ENCODE data around the gene PSMD14. TPM values are rescaled to one million over a fixed set of nuclear protein-coding genes. Genes with fewer than 3 reads are reported as not detected.

The PSMD14 gene
- total RNA-seq, 1 experiment from 2014 or later: 93.7 TPM

GRCh38 chr2:161362568-161363166 lies 54.4 kb downstream of the PSMD14 start:
- ATAC-seq: no peak
- Histone ChIP-seq H3K4me3 (ENCODE audit: low read depth in 2 of 2, low read length in 2 of 2) (no peak overlapping the region), H3K27me3 (ENCODE audit: control insufficient read depth, insufficient read depth, low read length) (no peaks in the 10 kb centered on the region), H3K4me1 (ENCODE audit: control insufficient read depth, insufficient read depth, low read length) (no peaks in the 10 kb centered on the region), H3K36me3 (ENCODE audit: control insufficient read depth, insufficient read depth, low read length) (no peaks in the 10 kb centered on the region), H3K27ac (ENCODE audit: low read length) (no peak overlapping the region), H3K9me3 (ENCODE audit: control insufficient read depth, insufficient read depth, low read depth, low read length) (peaks cover 12% of the 10 kb centered on the region; the same call in 1 of the 2 replicates)
- TF ChIP-seq CTCF (IDR thresholded peaks at IDR 0.05) (no peak), REST (IDR thresholded peaks at IDR 0.05; ENCODE audit: insufficient read depth in 1 of 2, low read depth in 2 of 2, low read length in 1 of 2) (no peak), TCF7L2 (IDR thresholded peaks at IDR 0.05; ENCODE audit: low read depth, low read length) (no peak), SIN3A (IDR thresholded peaks at IDR 0.05; ENCODE audit: borderline replicate concordance, insufficient read depth, low read depth, low read length) (no peak), POLR2AphosphoS5 (IDR thresholded peaks at IDR 0.05; ENCODE audit: low read depth, low read length) (no peak)
- in situ Hi-C loops (cut with HindIII; ENCODE audit: low pct_unique_long_range_greater_than_20kb, low sequenced_read_pairs) (no loop called here), intact Hi-C loops (cut with micrococcal nuclease; ENCODE audit: unreplicated experiment) (no loop called here)
- POLR2A ChIA-PET: no interaction called here
- BruUV-seq (replicated peaks): no TSS peak
- no peak for DNase-seq (ENCODE audit: low read depth, low spot score)
- CTCF ChIA-PET: no interaction called here

- peaks cover under 1% of the 10 kb centered on the region; the same call in 1 of the 2 replicates for H3K9me3 ChIP-seq (ENCODE audit: control insufficient read depth, insufficient read depth, low read depth, low read length)
- intact Hi-C loops (cut with micrococcal nuclease; ENCODE audit: unreplicated experiment): no loop called here
- TF ChIP-seq CTCF (IDR thresholded peaks at IDR 0.05): no peak
- no peak for TF ChIP-seq SIN3A (IDR thresholded peaks at IDR 0.05; ENCODE audit: borderline replicate concordance, insufficient read depth, low read depth, low read length)
- no peak for TF ChIP-seq REST (IDR thresholded peaks at IDR 0.05; ENCODE audit: insufficient read depth in 1 of 2, low read depth in 2 of 2, low read length in 1 of 2)
- no peak for TF ChIP-seq POLR2AphosphoS5 (IDR thresholded peaks at IDR 0.05; ENCODE audit: low read depth, low read length)
- TF ChIP-seq TCF7L2 (IDR thresholded peaks at IDR 0.05; ENCODE audit: low read depth, low read length): no peak
- DNase-seq (ENCODE audit: low read depth, low spot score): no peak
- peaks cover 15% of the 10 kb centered on the region for H3K36me3 ChIP-seq (ENCODE audit: control insufficient read depth, insufficient read depth, low read length)
- ChIA-PET CTCF (no interaction called here), POLR2A (no interaction called here)
- no peaks in the 10 kb centered on the region for H3K27me3 ChIP-seq (ENCODE audit: control insufficient read depth, insufficient read depth, low read length)
- H3K4me1 ChIP-seq (ENCODE audit: control insufficient read depth, insufficient read depth, low read length): no peaks in the 10 kb centered on the region
- H3K27ac ChIP-seq (ENCODE audit: low read length): no peak overlapping the region
- no peak for ATAC-seq
- no TSS peak for BruUV-seq (replicated peaks)
- H3K4me3 ChIP-seq (ENCODE audit: low read depth in 2 of 2, low read length in 2 of 2): no peak overlapping the region
- in situ Hi-C loops (cut with HindIII; ENCODE audit: low pct_unique_long_range_greater_than_20kb, low sequenced_read_pairs): no loop called here
Observed at GRCh38 chr2:161367675-161368074, 59.5 kb downstream of the PSMD14 start.

Data from Panc1 (cell line).